NCI-H226 (cell line): ENCODE data around the gene CNTFR.
A peak's percentile ranks its signal among the peaks of the same experiment; 100 is the strongest.

Experiments used
- DNase-seq: peaks from one replicate; pipeline ENCODE4 v3.0.0-alpha.2; 2015

Gene CNTFR

DNA sequence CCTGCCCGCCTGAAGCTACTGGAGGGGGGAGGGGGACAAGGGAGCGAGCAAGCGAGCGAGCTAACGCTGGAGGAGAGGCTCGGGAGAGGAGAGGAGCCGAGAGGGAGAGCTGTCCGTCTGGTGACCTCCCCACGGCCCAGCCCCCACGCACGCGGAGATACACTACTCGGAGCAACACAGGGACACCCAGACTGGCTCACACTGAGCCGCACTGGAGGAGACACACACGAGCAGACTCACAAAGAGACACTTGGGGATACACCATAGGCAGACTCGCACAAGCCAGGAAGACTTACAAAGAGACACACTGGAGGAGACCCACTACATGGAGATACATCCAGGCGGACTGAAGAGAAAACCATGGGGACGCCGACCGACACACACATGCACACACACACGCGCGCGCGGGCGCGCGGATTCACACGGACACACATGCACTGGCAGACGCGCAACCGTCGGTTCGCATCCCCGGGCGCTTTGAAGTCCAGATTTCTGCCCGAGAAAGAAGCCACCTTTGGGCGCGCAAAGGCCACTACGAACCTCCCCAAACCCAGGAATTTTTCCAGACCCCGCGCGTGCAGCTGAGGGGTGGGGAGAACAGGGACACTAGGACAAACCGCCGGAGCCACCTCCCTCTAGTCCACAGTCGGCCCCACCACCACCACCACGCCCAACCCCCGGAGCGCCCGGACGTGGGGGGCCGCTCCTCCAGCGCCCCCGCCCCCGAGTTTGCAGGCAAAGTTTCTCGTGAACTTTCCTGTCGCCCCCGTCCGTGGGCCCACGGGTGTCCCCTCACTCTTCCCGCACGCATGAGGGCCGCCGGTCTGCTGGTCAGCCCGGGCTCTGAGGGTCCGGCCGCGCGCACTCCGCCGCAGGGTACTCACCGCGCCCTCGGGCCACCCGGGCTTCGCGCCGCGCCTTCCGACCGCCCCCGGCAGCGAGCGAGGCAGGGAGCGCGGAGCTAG lies 571 bp downstream of the CNTFR start:
- DNase-seq: no peak

DNA sequence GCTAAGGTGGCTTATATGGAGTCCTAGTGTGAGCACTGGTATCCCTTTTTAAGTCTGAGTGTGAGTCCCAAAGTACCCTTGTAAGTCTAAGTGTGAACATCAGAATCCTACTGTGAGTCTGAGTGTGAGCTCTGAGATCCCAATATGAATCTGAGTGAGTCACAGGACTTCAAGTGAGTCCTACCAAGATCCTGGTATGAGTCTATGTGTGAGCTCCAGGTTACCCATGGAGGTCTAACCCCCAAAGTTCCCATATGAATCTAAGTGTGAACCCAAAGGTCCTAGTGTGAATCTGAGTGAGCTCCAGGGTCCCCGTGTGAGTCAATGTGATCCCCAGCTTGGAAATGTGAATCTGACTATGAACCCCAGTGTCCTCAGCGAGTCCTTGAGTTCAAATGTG lies 2.3 kb downstream of the CNTFR start:
- no peak for DNase-seq

DNA sequence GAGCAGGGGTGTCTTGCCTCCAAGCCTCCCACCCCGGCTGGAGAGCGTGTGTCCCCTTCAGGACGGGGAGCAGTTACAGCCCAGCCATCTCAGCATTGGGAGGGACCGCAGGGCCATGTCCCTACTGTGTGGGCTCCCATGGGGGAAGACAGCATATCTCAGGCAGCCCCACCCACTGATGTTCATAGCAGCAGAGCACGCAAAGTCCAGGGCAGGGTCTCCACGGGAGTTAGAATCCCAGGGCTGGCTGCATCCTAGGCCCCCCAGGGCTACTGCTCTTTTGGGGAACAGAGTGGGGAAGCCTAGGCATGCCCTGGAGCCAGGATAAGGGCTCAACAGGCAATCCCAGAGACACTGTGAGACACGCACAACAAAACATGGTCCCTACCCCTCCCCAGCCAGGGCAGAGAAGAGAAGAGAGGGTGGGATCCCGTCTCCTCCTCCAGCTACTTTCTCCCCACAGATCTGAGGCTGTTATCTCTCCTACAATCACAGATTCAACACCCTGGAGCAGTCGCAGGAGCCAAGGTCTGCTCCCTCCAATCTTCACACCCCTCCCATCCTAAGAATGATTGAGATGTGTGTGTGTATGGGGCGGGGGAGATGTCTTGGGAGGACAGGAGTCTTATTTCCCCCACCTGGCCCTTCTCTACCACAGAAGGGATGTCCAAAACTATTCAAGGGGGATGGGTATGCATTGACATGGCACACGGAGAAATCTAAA lies 3.4 kb downstream of the CNTFR start:
- no peak for DNase-seq

DNA sequence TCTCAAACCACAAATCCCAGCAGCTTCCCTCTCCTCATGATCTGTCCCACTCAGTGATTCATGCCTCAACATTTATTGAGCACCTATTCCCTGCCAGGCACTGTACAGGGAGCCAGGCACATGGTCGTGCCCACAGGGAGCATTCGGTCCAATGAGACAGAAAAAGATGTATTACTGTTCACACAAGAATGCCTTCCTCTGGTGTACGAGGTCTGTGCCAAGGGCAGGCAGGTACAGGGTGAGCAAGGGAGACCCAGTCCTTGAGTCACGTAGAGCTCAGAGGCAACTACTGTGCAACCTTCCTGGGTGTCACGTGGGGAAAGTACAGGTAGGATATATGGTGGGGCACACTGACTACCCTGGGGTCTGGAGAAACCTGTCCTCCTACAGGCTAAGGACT lies 4.6 kb downstream of the CNTFR start:
- no peak for DNase-seq

DNA sequence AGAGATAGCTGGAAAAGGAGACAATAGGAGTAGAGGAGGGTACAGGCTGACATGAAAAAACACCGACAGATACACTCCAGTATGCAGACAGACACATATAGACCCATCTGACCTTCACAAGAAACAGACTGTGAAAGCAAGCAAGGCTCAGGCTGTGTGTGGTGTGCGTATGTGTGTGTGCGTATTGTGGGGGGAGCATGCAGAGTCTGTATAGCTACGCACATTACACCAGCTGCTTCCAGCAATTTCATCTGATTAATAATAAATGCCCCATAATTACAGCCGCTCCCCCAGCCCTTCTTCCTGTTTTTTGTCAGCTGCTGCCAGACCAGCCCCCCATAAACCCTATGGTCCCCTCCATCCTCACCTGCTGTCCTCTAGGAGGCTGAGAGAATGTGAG lies 6.7 kb downstream of the CNTFR start:
- no peak for DNase-seq

DNA sequence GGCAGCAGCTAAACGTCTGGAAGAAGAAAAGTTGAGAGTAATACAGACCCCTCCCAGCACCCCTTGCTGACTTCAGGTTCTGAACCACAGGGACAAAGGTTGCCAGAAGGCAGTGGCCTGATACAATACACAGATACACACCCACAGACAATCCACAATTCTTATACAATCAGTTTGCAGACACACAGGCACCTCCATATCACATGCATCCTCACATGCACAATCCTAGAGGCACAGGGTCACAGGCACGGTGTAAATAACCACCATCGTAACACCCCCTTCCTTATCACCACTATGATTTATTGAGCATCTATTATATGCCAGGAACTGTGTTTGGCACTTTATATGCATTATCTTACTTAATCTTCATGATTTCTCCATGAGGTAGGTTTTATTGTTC lies 8.2 kb downstream of the CNTFR start:
- no peak for DNase-seq

DNA sequence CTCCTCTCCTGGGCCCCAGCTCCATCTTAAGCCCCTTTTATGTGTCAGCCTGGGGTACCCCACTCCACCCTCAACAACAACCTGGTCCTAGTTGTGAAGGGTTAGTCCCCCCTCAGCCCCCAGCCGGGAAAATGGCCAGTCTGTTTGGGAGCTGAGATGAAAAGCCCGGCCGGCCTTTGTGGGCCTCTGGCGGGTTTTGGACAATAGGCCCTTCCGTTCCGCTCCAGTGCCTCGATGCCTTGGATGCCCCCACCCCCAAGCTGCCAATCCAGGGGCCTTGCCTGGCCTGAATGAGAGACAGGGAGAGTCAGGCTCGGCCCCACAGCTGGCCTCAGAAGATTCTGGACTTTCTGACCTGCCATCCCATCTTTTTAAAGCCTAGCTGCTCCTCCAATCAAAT lies 9.2 kb downstream of the CNTFR start:
- no peak for DNase-seq

DNA sequence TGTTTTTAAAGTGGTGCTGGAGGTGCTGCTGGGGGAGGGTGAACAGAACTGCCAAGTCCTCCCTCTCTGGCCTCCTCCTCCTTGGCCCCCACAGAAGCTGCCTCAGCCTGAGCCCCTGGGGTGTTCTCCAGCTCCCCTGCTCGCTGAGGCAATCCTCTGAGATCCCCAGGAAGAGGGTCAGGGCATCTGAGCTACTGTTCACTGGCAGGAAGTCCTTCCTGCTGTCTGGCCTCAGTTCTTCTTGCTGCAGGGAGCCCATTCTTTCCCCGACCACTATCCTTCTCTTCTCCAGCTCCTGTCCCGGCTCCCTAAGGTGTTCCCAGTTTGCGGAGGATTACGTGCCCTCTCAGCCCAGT lies 9.7 kb downstream of the CNTFR start:
- DNase-seq: no peak

DNA sequence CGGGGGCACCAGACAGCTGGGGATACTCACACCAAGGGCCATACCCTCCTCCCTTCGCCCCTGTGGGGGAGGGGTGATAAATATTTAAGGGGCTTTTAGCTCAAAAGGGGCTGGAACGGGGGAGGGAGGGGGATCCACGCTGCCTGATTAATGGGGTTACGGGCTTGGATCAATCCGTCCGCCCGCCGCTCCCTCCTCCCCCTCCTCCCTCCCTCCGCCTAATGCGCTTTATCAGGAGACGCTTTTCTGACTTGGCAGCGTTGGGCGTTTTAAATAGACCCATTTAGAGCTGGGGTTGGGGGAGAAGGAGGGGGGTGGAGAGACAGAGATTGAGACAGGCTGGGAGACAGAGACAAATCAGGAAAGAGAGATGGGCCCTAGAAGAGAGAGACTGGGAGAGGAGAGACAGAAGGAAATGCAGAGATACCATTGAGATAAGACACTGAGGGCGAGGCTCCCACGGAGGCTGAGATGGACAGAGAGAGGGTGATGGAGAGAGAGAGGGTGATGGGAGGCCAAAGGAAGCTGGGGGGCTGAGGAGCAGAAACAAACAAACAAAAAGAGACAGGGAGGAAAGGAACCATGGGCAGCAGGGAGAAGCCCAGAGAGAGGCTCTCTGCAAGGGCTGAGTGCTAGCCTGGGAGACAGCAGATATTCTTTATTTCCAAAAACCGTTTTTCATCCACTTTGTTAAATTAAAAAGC lies 10.3 kb downstream of the CNTFR start:
- DNase-seq: no peak

DNA sequence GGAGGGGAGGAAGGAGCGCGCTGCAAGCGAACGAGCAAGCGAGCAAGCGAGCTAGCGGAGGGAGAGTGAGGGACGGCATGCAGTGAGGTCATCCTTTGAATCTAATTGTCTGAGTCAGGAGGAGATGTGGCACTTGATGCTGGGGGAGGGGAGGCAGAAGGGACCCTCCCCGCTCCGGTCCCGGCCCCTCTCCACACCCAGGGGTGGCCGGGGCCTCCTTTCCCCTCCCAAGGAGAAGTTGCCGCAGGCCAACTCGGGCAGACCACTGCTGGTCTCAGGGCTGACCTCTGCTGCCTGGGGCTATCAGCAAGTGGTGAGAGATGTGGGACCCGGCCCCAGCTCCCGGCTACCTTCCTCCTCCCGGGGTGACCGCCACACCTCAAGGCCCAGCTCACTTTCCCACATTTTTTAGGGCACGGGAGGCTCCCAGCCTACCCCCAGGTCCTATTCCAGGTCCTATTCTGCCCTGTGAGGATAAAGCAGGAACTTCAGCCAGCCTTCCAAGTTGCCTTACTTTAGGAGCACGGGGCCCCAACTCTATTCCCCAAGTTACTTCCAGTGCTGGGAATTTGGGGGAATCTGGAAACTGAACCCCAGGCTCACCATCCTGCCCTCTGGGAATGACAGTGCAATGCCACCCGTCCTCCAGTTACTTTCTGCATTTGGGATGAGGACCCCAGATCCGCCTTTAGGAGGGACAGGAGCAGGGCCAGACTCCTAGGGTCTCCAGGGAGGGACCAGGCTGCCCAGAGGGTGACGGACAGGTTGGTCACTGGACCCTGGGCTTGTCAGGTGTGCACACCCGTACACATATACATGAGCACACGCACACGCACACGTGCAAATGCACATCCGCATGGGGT lies 11.1 kb downstream of the CNTFR start:
- no peak for DNase-seq

DNA sequence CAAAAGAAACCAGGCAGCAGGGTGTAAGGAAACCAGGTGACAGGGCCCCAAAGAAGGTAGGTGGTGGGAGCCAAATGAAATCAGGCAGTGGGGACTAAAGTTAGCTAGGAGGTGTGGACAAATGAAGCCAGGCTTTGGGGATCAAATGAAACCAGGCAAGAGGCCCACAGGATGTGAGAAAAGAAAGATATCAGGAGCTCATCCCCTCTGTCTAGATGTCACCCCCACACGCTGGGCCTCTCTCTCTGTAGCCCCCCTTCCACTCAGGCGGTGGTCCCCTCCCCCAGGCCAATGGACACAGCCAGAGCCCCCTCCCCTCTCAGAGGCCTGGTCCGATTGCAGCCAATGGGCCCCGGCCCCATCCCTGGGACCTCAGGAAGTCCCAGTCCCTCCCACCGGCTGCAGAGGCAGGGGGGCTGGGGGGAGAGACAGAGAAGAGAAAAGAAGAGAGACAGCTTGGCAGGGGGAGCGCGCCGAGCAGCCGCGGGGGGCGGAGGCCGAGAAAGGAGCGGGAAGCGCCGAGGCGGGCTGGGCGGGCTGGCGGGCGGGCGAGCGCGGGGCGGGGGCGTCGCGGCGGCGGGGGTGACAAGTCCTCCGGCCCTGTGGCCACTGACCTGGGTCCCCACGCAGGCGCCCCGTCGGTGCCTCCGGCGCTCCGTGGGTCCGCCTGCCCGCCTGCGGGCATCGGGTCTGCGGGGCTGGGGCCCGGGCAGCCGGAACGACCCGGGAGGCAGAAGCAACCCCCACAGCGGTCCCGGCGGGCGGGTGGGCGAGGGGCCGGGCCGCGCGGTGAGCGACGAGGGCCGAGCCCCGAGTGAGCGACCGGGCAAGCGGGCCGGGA lies 11.9 kb downstream of the CNTFR start:
- no peak for DNase-seq

DNA sequence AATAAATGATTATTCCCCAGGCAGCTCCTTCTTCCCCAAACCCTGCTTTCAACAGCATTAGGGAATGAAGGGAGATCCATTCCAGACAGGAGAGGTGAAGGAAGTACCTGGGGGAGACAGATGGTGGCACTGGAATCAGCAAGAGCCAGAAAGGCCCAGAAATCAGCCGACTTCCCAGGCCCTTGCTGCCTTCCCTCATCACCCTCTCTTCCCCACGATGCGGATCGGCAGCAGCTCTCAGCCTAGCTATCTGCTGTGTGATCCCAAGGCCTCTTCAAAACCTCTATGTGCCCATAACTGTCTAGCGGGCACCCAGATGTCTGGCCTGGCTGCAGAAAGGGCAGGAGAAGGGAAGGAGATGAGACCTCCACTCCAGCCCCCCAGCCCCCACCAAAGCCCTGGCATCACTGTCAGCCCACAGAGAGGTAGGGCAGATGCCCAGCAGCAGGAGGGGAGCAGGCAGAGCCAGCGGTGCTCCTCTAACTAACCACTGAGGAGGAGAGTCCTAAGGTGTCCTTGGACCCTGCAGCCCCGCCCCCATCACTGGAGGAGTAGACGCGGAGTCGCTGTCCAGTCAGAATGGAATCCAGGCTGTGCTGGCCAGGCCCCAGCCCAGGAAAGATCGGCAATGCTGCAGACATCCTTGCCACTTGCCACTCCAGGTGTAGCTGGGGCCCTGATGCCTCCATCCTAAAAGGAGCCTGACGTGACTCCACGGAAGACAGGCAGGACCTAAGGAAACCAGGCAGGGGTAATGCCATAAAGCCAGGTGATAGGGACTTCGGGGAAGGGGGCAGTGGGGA lies 12.7 kb downstream of the CNTFR start:
- no peak for DNase-seq

DNA sequence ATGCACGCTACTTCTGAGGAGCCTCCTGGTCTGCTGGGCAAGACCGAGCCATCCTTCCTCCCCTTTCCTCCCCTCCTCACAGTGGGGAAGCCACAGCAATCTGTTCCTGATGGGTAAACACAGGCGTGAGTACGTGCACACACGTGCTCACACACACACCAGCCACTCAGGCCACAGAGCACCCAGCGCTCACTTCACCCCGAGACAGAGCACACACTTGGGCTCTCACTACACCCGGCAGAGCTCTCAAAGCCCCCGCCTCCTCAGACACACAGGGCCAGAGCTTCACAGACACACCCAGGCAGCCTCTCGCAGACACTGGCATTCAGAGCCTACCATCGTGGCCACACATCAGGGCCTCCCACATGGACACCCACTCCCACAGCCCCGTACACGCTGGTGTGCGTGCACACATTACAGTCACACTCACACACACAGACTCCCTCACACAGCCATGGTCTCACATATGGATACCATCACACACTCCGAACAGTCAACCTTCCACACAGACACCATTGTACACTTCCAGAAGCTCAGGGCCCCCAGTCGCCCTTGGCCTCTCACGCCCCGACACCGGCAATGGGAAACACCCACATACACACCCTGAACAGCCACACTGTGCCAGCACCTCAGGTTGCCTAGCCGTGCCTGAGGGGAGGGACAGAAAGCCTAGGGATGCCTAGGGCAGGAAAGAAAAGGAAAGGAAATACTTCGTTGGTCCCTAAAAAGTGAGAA lies 13.5 kb downstream of the CNTFR start:
- no peak for DNase-seq

DNA sequence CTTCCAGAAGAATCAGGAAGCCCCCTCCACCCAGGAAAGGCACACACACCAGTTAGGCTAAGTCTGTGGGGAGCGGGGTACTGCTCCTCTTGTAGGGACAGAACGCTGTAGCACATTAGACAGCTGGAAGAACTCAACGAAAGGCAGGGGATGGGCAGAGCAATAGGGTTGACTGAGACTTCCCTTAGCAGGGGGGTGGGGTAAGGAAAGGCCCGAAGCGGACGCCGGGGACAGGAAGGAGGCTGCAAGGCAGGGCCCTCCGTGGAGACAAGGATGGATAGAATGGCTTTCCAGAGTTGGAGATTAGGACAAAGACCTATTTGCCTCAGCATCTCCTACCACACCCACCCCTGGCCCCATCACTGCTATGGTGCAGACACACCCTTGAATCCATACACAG lies 14.3 kb downstream of the CNTFR start:
- no peak for DNase-seq

DNA sequence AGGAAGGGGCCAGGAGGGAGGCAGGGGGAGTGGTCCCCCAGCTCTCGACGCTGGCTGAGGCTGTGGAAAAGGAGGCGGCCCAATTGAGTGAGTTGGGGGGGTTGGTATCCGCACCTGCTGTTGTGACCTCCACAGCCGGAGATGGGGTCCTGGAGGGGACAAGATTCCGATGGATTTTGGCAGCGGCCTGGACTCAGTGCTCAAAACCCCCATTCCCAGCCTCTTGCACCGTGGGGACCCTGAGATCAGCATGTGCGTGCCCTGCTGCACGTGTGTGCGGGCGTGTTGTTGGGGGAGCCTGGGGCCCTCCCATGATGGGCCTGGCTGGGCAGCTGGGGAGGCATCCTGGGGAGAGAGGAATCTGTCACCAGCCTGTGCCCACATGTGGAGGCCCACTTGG lies 15.0 kb downstream of the CNTFR start:
- no peak for DNase-seq

DNA sequence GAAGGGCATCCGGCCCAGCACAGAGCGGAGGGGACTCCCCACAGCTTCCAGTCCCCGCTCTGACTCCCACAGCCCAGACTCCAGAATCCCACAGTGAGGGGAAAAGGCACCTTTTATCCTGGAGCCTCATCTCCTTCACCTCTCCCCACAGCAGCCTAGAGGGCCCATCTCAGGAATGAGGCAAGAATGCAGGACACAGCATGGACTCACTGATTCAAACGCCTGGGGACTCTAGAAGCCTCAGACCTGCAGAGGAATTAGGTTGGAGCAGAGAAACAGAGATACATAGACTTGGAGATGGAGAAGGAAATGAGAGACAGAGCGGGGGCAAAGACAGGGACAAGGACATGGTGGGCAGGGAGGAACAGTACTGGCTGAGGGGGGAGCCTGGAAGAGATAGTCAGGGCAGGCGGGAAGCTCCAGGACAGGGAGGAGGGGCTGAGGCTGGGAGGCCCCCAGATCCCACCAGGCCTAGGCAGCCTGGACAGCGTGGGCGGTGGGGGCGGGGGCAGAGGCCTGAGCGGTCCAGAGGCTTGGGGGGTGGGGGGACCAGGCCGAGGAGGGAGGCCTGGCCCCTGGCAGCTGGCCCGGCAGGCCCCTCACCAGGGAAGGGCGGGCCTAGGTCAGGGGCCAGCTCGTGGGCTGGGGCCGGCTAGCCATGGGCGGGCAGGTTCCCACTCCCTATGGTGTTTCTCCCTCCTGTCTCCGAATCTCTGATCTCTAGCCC lies 15.8 kb downstream of the CNTFR start:
- DNase-seq: no peak

DNA sequence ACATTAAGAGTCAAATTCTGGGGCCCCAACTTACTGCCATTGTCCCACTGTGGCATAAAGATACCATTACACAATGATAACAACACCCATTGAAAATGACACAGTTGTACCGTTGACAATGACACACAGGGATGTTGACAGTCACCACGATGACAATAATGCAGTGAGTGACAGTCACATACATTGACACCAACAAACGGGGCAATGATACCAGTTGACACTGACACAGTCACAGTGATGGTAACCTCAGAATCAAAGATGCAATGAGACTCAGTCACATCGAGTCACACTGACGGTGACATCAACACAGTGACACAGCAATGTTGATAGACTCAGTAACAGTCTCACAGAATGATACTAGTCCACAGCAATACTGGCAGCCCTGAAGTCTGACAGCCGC lies 16.9 kb downstream of the CNTFR start:
- DNase-seq: no peak

DNA sequence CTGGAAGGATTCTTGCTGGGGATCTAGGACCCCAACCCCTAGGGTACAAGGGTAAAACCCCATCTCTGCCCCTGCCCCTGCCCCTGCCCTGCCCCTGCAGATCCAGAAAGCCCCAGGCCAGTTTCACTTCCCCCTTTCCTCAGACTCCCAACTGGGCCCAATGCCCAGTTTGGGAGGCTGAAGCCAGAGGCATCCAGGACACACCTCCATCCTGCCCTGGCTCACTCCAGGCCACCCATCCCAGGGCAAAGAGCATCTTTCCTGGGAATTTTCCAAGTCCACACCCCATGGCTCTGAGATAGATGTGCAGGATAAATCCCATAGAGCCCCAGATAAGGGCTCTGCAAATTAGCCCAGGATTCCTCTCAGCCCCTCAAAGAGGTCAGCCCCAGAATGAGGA lies 17.4 kb downstream of the CNTFR start:
- peak; percentile 7 for DNase-seq

DNA sequence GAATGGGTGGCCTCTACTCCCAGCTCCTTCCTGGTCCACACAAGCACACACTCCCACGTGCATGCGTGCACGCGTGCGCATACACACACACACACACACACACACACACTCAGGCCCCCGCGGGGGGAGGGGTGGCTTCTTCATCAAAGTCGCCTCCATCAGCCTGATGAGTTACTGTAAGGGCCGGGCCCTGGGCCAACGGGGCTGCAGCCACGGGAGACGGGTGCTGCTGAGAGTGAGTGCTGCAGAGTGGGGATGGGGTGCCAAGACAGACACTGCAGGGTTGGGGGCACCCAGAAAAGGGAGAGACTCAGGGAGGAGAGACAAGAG lies 18.1 kb downstream of the CNTFR start:
- no peak for DNase-seq
